ENCODE data around the gene B3GALT5.
"Not testable (repeated sequence)": the region's sequence is repeated elsewhere in the genome, so short reads cannot be mapped to it uniquely, and the experiment has no call there.

The B3GALT5 gene, protein sequence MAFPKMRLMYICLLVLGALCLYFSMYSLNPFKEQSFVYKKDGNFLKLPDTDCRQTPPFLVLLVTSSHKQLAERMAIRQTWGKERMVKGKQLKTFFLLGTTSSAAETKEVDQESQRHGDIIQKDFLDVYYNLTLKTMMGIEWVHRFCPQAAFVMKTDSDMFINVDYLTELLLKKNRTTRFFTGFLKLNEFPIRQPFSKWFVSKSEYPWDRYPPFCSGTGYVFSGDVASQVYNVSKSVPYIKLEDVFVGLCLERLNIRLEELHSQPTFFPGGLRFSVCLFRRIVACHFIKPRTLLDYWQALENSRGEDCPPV

DNA sequence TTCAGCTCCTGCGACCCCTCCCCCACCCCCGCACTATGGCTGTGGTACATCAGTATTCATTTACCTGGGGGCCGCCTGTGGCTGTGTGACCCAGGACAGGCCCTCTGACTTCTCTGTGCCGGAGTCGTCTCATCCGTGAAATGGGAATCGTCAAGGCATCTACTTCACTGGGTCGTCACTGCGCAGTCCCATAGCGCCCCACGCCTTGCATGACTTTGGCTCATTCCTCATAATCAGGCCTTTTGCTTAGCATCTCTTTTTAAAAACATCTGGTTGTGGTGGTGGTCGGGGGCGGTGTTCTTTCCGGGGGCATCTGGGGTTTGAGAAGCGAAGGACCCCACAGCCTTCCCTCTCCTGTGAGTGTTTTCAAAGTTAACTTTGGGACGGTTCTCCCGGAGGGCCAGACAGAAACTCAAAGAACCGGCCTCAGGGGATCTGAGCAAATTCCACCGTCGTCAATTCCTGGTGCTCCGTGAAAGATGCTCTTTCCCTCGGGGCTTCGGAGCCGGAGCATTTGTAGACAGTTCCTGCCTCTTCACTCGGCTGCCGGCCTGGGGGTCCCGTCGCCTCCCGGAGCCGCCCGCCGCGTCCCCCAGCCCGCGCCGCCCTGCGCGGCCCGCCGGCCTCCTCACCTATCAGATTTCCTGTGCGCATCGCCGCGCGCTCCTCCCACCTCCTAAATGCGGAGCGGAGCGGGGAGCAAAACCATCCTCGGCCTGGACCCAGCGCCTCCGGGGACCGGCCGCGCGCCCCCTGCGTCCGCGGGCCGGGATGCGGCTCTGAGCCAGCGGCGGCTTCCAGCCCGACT is at the start of gene B3GALT5:
TSS of gene B3GALT5 (plus strand) at position 708 of the 808 bp plus-strand sequence. CDS start 47,620 bp downstream, outside the sequence.
- DNase-seq = no peak

DNA sequence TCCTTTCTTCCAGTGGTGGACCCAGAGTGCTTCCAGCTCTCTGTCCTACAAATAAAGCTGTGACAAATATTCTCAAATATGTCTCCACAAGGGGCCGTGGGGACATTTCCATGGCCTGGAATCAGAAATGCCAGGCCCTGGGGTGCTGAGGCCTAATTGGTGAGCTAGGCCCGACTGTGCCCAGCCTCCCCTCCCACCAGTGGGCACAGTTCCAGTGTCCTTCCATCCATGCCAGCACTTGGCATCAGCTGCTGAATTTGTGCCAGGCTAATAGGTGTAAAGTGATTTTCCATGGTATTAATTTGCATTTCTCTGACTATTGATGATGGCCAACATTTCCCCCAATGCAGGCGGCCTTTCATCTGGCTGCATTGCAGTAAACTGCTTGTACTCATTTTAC is 48.5 kb upstream of the B3GALT5 start:
- no peak for DNase-seq

- DNase-seq = no peak
These were observed 45.4 kb upstream of the B3GALT5 start for GRCh38 chr21:39567180-39567972.

DNA sequence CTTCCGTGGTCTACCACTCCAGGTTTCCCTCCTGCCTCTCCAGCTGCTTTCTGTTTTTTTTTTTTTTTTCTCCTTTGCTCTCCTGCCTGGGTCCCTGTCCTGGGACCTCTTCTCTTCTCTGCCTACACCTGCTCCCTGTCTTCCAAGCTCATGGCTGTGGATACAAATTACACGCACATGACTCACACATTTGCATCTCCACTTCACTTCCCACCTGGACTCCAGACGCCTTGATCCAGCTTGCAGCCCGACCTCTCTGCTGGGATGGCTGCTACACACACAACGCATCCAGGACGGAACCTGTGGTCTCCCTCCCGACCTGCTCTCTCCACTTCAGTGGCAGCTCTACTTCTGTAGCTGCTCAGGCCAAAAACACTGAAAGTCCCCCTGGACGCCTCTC is 44.4 kb upstream of the B3GALT5 start:
- DNase-seq = no peak

- no peak for DNase-seq
These were observed 37.0 kb upstream of the B3GALT5 start for GRCh38 chr21:39575775-39576174.

DNA sequence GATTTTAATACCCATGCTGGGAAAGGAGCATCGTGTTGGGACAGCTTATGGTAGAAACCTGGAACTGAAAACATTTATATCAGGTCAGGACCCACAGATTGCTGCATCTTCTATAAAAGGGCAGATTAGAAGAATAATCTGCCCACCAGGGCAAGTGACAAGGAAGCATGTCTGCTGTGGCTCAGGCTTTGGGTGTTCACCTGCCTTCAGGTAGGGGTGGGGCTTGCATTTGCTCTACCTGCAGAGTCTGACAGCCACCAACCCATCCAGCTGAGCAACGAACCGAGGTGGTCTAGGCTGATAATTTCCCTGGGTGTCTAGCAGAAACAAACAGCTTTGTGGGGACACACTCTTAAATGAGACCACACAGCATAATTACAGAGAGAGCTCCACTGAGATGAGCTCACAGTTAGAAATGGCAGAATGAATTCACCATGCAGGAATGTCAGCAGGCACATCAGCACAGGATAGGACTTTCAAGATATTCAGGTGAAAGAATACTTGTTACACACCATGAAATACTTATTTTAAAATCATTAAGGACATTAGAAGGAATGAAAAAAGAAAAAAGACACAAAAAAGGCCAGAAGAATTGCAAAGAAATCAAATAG is 36.1 kb upstream of the B3GALT5 start:
- no peak for DNase-seq

GRCh38 chr21:39579734-39580332 is 32.9 kb upstream of the B3GALT5 start:
- no peak for DNase-seq

- no peak for DNase-seq
These were observed 32.0 kb upstream of the B3GALT5 start for GRCh38 chr21:39580744-39581143.

GRCh38 chr21:39581414-39581813 is 31.3 kb upstream of the B3GALT5 start:
- no peak for DNase-seq

GRCh38 chr21:39582749-39583148 is 30.0 kb upstream of the B3GALT5 start:
- DNase-seq = no peak

- DNase-seq = not testable (repeated sequence)
These were observed 29.2 kb upstream of the B3GALT5 start for GRCh38 chr21:39583586-39583985.

DNA sequence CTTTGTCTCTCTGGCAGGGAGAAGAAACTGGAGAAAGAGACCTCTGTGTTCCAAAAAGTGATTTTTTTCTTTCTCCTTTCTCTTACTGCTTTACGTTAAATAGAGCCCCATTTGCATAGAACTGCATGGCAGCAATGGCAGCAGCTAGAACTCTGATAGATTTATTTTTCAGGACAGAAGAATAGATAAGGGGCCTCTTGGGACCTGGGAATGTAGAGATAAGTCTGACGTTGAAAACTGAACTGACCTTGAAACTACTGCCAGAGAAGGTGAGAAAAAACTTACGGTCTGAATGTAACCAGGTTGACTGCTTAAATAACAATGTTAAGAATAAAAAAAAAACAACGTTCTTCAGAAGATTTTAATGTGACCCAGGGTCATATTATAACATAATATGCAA is 25.4 kb upstream of the B3GALT5 start:
- DNase-seq = no peak

GRCh38 chr21:39588884-39589283 is 23.9 kb upstream of the B3GALT5 start:
- no peak for DNase-seq

GRCh38 chr21:39593522-39593921 is 19.2 kb upstream of the B3GALT5 start:
- DNase-seq = no peak

GRCh38 chr21:39595465-39595864 is 17.3 kb upstream of the B3GALT5 start:
- DNase-seq = no peak

- no peak for DNase-seq
These were observed 15.1 kb upstream of the B3GALT5 start for GRCh38 chr21:39597595-39597994.

- DNase-seq = no peak
These were observed 13.4 kb upstream of the B3GALT5 start for GRCh38 chr21:39599191-39599970.

DNA sequence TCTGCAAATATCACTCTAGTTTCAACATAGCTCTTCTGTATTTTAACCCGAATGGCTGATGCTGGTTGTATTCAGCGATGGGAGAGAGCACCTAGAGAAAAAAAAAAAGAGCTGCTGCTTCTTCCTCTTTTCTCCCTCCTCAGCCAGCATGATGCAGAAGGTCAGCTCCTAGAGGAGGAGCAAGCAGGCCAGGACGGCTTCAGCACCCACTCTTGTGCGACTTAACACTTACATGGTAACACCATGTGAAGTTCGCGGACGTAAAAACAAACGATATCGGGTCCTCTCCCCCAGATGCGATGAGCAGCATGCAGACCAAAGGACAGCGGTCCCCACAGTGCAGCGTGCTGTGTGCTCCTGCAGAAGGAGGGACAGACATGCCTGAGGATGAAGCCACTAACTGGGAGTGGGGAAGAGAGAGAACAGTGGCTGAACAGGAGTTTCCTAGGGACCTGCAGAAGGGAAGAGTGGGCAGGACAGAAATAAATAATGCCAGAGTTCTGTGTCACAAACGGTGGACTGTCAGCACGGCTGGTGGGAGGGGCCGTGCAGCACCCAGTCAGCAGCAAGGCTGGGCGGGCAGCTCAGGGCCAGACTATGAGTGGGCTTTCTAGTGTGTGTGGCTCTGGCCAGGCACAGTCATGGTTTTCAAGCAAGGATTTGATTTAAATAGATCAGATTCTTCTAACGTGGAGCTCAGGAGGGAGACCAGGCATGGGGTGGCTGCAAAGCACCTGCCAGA is 11.4 kb upstream of the B3GALT5 start:
- DNase-seq = no peak

- no peak for DNase-seq
These were observed 10.6 kb upstream of the B3GALT5 start for GRCh38 chr21:39602076-39602689.

DNA sequence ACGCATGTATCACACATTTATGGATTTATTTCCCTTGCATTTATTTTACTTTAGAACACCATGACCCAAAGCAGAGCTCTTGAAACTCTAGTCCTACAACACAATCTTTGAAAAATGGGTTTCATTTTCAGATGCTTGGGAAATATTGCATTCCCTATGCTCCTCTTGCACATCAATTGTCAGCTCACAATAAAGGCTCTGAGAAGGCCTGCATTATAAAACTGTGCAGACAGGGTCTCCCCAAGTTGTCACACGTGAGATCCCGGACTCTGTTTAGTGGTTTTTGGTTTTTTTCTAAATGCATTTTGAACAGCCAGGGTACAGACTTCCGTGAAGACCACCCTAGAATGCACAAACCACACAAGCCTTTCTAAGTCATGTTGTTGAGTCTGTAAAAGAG is 9.9 kb upstream of the B3GALT5 start:
- no peak for DNase-seq

- DNase-seq = no peak
These were observed 7.8 kb upstream of the B3GALT5 start for GRCh38 chr21:39604951-39605350.
